H54 (cell line): ENCODE data around the gene DRG2.

Experiments used
- DNase-seq: peaks from one replicate; pipeline ENCODE4 v3.0.0; 2011; ENCODE audit warnings: low spot score, mixed read lengths; ENCODE audit not compliant: insufficient read length
- FAIRE-seq: peaks from 3 replicates; lab custom pipeline; 2011; peaks lifted over from hg19 to GRCh38; lab: Jason Lieb, UNC
- POLR2A ChIP-seq: IDR thresholded peaks from 2 replicates; pipeline ENCODE4 v1.6.1; 2011; ENCODE audit warnings: low read depth, mild to moderate bottlenecking, low read length

DRG2 gene

GRCh38 chr17:18151290-18151689, 63.5 kb downstream of the DRG2 start:
- FAIRE-seq (no peak), DNase-seq (no peak)
- TF ChIP-seq POLR2A: no peak

DNA sequence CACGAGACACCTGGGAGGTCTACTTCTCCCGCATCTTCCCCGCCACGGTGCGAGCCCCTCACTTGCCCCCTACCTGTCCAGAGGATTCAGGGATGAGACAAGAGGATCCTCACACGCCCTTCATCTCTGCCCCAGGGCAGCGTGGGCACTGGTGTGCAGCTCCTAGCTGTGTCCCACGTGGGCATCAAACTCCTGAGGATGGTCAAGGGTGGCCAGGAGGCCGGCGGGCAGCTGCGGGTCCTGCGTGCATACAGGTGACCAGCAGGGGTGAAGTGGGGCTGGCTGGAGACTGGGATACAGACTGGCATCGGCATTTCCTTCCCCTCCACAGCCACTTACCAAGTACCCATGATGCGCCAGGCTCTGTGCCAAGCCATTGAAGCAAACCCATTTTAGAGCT, 67.4 kb downstream of the DRG2 start:
- DNase-seq (no peak), FAIRE-seq (no peak)
- no peak for TF ChIP-seq POLR2A

DNA sequence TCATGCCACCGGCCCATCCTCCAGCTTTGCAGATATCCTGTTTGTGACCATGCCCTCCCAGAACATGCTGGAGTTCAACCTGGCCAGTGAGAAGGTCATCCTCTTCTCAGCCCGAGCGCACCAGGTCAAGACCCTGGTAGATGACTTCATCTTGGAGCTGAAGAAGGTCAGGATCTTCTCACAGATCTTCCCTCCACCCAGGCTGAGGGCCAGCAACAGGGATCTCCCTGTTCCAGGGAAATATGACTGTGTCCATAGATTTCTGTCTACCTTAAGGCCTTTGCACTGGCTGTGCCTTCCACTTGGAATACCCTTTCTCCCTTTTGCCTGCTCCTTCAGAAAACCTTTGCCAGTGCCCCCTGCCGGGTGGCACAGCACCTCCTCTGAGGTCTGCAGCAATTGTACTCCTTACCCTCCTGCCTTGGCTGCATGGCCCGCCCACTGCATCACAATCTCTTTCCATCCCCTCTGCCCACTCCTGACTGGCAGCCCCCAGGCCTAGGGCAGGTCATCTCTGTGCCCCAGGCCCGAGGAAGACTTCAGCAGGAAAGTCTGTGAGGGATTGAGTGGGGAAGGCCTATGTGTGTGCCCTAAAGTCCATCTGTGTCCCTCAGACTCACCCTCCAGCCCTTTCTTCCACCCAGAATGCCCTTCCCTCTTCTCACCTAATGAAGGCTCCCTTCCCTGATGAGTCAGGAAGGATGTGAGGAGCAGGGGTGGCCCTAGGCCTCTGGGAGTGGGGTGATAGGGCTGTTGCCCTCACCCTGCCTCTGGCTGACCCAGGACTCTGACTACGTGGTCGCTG, 68.6 kb downstream of the DRG2 start:
- FAIRE-seq: no peak
- peak; percentile 87 for DNase-seq
- no peak for TF ChIP-seq POLR2A

DNA sequence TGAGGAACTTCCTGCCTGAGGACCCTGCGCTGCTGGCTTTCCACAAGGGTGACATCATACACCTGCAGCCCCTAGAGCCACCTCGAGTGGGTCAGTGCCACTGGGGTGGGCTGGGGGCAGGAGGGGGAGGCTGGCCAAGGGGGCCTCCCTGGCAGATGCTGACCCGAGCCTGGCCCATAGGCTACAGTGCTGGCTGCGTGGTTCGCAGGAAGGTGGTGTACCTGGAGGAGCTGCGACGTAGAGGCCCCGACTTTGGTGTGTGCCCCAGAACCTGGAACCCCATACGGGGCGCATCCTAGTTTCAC, 69.2 kb downstream of the DRG2 start:
- DNase-seq (no peak), FAIRE-seq (no peak)
- TF ChIP-seq POLR2A: no peak
